Measurements from ENCODE around the gene TTC16.
"Not testable (repeated sequence)": the region's sequence is repeated elsewhere in the genome, so short reads cannot be mapped to it uniquely, and the experiment has no call there.

The TTC16 gene

DNA sequence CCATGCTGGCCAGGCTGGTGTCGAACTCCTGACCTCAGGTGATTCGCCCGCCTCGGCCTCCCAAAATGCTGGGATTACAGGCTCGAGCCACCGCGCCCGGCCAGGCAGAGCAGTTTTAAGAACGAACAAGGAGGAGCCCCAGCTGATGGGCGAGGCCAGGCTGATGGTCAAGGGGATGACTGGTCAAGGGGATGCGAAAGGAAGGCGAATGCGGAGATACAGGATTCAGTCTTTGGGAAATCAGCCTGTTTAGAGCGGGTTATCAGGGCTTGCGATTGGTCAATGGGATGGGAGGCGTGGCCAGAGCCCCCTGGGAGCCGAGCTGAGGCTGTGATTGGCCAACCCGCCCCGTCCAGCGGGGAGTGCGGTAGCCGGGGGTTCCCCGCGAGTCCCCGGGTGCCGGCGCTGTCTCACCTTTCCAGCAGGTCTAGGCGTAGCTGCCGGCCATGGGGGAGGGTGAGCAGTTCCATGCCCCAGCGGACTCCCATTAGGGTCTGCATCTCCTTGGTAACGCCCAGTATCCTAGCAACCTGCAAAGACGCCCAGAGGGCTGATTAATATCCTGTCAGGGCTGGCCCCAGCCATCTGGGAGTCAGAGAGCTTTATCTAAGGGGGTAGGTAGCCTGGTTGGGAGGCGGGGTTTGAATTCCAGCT, 26.7 kb downstream of the TTC16 start:
- no peak for DNase-seq (ENCODE audit: low read depth, low spot score)

DNA sequence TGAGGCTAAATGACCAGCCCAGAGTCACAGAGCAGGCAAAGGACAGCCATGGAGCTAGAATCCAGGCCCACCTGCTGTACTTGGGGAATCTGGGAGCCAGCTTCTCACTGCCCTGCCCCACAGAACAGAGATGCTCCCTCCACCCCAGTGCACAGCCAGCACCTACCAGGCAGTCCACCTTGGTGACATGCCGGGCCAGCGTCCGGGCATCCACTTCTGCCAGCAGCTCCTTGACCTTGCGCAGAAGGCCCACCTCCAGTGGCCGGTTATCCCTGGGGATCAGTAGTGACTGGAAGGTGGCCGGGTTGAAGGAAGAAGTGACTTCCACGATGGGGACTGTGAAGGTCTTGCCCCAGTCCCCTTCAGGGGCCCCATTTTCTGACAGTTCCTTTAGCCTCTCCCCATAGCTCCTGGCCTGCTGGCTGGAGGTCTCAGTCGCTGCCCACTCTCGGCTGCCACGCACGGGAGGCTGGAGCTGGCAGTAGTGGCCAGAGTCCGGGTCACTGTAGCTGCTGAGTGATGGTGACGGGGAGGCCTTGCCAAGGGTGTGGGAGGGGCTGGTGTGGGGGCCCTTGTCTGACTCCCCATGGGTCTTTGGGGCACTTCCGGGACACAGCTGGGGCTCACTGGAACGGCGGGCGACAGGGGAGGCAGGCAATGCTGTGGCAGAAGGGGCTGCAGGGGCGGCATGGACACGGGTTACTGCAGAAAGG, 28.7 kb downstream of the TTC16 start:
- DNase-seq (ENCODE audit: low read depth, low spot score), result no peak

DNA sequence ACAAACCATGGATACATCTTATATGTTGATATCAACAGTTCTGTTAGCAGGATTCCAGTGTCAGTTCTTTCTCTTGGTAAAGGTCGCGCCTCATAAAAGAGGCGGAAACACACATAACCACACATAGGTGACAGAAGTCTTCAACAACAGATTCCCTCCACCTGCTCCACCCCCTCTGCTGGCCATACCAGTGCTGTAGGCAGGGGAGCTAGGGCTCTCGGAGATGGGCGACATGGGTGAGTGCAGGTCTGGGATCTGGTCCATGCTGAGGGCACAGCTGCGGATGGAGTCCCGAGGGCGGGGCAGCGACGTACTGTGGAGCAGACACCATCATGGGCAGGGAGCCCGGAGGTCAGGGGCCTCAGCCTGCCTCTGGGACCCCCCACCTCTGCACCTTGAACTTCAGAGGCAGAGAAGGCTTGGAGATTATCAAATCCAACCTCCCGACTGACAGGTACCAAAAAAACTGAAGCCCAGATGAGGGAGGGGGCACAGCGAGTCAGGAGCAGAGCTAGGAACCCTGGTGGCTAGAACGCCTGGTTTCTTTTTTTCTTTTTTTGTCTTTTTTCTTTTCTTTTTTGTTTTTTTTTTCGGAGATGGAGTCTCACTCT, 31.2 kb downstream of the TTC16 start:
- no peak for DNase-seq (ENCODE audit: low read depth, low spot score)

DNA sequence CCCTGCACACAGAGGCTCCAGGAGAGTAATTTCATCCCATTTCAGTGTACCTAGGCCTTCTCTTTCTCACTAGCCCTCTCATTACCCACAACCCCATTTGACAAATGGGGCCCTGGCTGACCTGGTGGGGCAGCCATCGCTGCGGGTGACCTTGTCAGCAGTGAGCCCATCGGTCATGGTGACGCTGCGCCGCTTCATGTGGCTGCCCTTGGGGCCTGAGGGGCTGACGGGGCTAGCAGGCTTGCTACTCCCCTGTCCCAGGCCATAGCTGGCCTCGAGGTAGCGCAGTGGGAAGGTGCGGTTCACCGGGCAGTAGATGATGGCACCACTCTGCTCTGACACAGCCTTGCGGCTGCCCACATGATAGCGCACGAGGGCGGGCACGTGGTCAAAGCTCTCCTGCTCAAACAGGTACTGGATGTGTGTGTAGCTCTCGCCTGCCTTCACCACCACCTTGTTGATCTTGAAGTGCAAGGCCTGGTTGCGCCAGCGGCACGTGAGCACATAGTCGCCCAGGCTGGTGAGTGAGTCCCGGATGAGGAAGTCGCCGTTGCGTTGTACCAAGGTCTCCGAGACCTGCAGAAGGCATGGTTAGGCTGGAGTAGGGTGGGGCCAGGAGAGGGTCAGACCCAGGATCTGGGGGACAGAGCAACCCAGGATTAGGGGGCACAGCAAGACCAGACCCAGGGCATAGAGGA, 33.4 kb downstream of the TTC16 start:
- DNase-seq (ENCODE audit: low read depth, low spot score), result no peak

DNA sequence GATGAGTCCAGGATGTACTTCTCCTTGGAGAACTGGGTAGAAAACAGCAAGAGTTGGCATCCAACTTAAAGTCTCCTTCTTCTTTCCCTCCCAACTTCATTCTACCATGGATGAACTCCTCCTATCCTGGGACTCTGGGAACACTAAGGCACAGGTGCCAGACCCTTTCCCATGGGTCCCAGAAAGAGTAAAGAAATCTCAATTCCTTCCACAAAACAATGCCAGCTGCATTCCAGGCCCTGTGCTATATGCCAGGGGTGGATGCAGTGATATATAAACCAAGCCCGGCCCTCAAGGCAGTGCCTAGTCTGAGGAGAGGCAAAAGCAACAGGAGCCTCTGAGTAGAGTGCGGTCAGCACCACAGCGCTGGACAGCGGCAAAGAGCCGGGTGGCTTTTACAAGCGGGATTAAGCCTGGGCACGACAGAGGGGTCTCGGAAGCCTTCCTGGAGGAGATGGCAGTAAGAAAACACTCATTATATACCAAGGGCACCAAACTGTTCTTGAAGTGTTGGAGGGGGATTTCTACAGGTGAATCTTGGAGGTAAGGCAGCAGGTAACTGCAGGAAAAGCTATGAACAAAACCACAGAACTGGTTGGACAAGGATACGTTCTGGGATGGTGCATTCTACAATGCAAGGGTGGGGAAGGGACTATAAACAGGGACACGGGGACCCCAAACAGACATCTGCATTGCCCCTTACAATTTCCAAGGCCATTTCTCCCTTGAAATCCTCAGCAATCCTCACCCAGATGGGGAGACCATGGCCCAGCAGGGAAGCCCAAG, 35.6 kb downstream of the TTC16 start:
- DNase-seq (ENCODE audit: low read depth, low spot score), result no peak

DNA sequence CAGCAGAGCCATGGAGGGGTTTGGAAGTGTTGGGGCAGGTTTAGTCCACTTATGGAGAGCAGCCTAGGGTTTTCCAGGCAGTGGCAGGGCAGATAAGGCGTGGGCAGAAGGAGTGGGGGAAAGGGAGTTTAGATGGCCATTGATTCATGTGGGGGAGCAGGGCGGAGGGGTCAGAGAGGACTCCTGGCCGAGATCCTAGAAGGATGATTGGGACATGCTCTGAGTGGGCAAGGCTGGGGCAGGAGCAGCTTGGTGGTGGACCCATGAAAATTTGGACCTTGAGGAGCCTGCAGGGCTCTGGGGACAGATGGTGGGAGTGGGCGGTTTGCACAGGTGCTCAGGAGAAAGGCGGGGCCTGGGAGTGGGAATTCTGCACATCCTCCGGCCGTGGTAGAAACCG, 37.3 kb downstream of the TTC16 start:
- no peak for DNase-seq (ENCODE audit: low read depth, low spot score)

DNA sequence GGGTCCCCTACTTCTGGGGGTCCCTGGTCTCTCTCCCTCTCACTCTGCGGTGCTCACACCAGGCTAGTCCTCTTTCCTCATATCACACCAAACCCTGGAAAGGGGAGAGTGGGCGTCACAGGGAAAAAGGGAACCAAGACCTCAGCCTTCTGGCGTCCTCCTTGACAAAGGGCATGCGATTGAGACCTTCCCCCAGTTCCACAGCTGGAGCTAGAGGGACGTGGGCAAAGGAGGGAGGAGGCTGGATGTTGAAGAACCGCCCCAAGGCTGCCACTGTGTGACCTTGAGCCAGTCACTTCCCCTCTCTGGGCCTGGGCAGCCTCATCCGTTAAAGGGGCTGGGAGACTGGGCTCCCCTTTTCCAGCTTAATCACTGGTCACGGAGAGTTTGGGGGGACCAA, 37.7 kb downstream of the TTC16 start:
- no peak for DNase-seq (ENCODE audit: low read depth, low spot score)

DNA sequence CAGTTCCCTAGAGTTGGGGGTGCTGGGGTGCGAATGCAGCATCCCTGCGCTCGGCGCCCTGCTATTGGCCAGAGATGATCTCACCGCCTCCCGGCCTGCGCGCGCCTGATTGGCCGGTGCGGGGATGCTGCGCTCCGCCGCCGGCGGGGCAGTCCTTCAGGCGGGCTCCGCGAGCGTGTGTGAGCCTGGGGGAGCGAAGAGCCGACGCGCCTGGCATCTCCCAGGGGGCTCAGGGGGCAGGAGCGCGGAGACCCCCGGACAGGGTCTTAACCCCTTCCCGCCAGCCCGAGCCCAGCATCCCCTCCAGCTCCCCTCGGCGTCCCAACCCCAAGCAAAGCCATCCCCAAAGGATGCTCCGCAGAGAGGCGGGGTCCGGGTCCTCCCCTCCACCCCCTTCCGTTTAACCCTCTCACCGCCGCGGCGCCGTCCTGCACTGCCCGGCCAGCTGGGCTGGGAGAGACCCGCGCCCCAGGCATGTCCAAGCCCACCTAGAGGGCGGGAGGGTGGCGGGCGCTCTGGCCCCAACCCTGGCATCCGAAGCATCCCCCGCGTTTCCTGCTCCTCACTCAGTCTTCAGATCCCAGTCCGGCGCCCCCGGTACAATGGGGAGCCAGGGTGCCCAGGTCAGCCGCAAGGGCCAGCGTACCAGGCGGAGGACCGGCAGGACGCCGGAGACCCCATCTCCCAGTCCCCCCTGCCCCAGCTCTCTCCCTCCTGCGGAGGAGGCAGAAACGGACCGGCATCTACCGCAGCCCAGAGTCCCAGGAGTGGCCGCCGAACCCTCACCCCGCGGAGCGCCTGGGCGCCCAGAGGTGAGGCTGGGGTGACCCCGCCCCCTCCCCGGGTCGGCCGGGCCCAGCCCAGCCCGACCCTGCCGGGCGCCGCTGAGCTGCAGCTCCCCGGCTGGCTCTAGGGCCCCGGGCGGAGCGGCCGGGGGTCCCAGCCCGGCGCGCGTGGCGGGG, 38.5 kb downstream of the TTC16 start:
- no peak for DNase-seq (ENCODE audit: low read depth, low spot score)

DNA sequence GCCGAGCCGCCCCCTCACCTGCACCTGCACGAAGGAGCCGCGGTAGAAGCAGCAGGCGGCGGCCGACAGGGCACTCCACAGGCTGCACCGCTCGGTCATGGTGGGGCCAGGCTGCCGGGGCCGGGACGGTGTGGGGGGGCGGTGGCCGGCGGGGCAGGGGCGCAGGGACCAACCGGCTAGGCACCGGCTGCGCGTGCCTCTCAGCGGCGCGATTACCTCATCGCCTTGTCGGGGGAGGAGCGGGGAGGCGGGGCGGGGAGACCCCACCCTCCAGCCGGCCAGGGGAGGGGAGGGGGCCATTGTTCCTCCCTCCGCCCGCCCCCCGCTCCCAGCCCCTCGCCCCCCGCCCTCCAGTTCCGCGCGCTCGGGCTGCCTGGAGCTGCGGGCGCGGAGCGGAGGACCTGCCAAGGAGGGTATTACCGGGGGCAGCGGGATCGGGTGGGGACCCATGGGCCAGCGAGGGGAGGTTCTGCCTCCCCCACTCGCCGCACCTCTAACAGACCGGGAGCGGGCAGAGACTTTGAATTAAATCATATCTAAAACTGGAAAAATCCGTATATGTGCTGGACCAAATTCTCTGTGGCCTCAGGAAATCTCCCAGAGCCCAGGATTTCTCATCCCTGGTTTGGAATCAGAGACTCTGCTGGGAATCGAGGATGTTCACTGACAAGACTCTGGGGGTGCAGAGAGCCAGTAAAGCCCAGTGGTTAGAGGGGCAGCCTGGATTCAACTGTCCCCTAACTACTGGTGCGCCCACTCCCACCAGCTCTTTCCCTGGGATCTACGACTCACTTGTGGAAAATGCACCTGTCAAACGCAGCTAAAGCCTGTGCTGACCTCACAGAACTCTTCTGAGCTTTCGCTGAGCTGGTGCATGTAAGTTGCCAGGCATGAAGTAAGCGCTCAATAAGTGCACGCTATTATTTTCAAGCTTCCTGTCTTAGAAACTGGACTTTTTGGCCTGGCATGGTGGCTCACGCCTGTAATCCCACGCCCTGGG, 39.5 kb downstream of the TTC16 start:
- no peak for DNase-seq (ENCODE audit: low read depth, low spot score)

DNA sequence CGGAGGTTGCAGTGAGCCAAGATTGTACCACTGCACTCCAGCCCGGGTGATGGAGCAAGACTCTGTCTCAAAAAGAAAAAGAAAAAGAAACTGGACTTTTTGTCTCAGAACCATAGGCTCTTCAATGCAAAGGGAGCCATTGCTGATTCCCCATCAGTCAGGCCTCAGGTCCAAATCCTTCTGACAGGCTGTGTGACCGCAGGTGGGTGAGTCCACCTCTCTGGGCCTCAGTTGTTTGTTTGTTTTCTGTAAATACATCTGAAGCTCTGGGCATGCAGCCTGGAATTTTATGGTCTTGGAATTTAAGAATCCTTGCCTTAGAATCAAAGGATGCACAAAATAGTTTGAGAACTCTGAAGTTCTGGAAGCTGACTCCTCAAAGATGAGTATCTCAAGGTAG, 40.4 kb downstream of the TTC16 start:
- DNase-seq (ENCODE audit: low read depth, low spot score), result no peak

DNA sequence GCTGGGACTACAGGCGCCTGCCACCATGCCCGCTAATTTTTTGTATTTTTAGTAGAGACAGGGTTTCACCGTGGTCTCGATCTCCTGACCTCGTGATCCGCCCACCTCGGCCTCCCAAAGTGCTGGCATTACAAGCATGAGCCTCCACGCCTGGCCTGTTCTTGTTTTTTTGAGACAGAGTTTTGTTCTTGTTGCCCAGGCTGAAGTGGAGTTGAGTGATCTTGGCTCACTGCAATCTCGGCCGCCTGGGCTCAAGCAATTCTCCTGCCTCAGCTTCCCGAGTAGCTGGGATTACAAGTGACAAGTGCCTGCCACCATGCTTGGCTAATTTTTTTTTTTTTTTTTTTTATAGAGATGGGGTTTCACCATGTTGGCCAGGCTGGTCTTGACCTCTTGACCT, 40.9 kb downstream of the TTC16 start:
- not testable (repeated sequence) for DNase-seq (ENCODE audit: low read depth, low spot score)

DNA sequence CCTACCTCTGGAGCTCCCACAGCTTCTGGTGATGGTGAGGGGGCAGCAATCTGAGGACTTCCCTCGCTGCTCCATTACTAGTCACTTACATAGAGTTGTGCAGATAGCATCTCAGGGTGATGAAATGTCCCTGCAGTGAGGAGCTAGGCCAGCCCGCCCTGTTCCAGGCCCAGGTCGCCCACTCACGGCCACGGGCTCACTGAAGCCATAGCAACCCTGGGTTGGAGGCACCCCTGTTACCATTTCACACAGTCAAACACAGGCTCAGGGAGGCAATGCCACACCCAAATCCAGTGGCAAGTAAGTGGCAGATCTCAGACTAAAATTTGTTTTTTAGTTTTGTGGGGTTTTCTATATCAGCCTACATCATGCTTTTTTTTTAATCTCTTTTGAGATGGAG, 43.0 kb downstream of the TTC16 start:
- no peak for DNase-seq (ENCODE audit: low read depth, low spot score)

DNA sequence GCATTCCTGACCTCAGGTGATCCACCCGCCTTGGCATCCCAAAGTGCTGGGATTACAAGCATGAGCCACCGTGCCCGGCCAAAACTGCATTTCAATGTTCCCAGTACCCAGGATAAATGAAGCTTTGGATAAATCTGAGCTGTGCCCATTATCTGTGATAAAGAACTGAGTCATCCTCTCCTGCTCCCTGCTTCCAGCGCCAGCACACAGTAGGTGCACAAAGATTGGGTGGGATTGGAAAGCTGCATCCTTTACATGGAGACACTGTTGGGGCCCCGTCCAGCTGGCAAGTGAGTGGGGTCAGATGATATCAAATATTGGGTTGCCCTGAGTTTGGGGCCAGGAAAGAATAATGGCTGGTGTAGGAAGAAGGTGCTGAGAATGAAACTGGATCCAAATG, 45.2 kb downstream of the TTC16 start:
- DNase-seq (ENCODE audit: low read depth, low spot score), result no peak

DNA sequence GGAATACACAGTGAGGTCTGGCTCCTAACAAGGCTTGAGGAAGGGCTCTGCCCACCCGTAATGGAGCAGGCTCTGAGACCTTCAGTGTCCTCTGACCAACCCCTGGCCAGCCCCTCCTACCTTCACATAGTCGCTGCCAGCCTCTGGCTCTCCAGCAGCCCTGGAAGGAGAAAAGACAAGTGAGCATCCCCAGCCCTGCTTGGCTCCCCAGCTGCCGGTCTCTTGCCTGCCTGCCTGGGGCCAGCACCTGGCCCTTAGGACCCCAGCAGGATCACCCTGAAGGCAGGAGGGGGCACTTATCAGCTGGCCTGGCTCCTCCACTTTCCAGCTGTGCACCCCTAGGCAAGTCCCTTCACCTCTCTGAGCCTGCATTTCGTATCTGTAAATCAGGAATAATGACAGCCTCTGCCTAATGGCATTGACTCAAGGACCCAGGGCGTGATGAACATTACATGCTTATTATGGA, 45.6 kb downstream of the TTC16 start:
- no peak for DNase-seq (ENCODE audit: low read depth, low spot score)

DNA sequence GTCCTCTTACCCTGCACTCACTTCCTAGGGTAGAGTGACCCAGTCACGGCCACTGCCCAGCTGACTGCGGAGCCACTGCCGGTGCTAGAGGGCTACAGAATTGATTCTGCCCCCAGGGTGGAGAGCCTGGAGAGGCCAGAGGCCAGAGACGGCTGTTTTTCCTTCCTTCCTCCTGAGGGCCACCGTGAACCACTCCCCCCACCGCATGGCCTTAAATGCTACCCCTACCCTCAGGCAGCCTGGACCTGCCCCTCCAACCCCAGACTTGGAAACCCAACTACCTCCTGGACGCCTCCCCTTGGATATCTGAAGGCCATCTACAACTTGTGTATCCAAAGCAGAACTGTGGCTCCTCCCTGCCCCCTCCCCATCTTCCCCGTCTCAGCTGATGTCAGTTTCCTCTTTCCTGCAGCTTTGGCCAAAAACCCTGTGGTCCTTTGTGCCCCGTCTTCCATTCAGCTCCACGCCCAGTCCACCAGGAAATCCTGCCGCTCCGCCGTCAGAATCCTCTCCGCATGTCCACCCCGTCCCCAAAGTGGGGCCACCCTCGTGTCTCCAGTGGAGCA, 46.3 kb downstream of the TTC16 start:
- no peak for DNase-seq (ENCODE audit: low read depth, low spot score)

DNA sequence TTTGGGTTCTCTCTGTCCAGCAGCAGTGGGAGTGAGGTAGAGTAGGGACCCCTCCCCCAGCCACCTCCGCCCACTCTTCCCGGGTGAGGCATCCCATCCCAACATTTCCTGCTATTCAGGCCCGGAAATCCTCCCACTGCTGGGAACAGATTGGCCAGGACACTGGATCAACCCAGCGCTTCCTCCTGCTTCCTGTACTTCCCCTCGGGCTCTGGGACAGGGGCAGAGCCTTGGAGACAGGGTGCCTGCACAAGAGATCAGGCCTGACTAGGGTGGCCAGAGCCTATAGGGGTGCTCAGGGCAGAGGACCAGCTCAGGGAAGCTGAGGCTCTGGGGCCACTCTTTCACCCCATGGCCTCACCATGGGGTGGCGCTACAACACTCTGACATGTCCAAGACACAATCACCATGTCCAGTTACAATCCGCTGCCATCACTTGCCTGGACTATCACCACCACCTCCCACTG, 48.1 kb downstream of the TTC16 start:
- DNase-seq (ENCODE audit: low read depth, low spot score), result no peak

DNA sequence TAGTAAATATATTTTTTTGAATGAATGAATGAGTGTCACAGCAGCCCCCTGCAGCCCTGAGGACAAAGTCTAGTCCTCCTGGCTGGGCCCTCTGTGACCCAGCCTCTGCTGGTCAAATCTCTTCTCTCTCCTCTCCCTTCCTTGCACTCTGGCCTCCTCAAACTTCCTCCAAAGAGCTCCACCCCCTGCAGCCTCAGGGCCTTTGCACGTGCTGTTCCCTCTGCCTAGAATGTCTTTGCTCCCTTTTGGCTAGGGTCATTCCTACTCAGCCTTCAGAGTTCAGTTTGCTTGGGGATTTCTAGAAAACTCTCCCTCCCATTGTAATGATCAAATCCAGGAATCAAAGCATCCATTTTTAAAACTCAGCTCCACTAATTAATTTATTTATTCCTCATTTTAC, 49.5 kb downstream of the TTC16 start:
- no peak for DNase-seq (ENCODE audit: low read depth, low spot score)

DNA sequence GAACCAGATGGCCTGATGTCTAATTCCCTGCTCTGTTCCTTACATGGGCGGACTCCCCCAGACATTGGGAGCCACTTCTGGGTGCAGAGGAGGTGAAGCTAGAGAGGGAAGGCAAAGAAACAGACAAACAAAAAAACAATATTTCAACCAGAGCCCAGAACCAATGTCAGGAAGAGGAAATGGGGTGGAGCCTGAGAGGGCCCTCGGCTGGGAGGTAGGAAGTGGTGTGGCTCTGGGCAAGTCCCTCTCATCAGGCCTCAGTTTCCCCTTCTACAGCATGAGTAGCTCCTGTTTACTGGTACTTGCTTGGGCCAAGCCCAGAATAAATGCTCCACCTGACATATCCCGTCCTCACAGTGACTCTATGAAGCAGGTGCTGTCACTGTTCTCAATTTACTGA, 51.5 kb downstream of the TTC16 start:
- DNase-seq (ENCODE audit: low read depth, low spot score), result no peak

DNA sequence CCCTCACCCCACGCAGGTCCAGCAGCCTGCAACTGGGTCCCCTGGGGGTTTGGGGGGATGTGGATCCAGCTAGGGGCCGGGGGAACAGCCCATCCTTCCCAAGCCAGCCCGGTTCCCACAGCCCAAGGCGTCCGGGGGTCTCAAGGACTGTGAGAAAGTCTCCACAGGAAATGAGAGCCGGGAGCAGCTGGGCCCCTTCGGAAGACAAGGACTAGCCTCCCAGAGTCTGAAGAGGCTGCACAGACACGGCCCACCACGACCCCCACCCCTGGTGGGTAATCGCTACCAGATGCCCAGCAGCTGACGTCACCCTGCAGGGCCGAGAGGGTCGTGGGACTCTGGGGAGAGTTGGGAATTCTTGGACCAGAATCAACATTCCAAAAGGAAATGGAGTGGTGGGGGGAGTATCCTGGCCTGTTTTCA, 52.0 kb downstream of the TTC16 start:
- DNase-seq (ENCODE audit: low read depth, low spot score), result no peak
